ENCODE data around the gene TMEM238. TPM values are rescaled to one million over a fixed set of nuclear protein-coding genes. Genes with fewer than 3 reads are reported as not detected.

Gene TMEM238
- total and polyA plus RNA-seq, 8 donors: 0.48 to 33.9 (median 1.1) TPM

DNA sequence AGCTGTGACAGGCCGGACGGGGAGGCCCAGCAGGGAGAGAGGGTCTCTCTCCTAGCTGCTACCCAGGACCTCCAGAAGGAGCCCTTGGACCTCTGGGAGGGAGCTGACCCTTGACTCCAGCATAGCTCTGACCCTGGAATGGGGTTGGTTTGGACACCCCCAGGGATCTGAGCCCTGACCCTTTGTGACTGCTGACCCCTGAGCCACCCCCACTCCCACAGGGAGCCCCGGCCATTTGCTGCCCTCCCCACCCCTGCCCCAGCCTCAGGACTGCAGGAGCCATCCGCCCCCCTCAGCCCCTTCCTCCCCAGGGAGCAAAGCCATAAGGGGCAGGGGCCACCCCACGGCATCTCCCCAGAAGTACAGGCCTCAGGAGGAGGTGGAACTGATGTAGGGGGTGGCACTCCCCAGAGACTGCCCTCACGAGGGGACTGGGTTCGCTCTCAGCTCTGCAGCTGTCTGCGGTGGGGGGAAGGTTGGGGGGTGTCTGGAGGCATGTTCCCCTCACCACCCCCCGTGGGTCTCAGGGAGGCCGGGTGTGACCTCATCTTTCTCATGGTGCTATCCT lies 36.6 kb downstream of the TMEM238 start:
- no peaks in the 10 kb centered on the region for H3K9me3 ChIP-seq
- H3K27ac ChIP-seq: no peak overlapping the region
- H3K36me3 ChIP-seq: peaks cover 0 to 43% of the 10 kb centered on the region in 2 donors
- H3K27me3 ChIP-seq: peaks cover 10 to 27% of the 10 kb centered on the region in 2 donors
- DNase-seq (no peak), ATAC-seq (no peak)
- intact Hi-C loops (cut with DNase I): no loop called here
- H3K4me3 ChIP-seq: no peak overlapping the region
- no peaks in the 10 kb centered on the region for H3K4me1 ChIP-seq
- TF ChIP-seq, protein P1, sequence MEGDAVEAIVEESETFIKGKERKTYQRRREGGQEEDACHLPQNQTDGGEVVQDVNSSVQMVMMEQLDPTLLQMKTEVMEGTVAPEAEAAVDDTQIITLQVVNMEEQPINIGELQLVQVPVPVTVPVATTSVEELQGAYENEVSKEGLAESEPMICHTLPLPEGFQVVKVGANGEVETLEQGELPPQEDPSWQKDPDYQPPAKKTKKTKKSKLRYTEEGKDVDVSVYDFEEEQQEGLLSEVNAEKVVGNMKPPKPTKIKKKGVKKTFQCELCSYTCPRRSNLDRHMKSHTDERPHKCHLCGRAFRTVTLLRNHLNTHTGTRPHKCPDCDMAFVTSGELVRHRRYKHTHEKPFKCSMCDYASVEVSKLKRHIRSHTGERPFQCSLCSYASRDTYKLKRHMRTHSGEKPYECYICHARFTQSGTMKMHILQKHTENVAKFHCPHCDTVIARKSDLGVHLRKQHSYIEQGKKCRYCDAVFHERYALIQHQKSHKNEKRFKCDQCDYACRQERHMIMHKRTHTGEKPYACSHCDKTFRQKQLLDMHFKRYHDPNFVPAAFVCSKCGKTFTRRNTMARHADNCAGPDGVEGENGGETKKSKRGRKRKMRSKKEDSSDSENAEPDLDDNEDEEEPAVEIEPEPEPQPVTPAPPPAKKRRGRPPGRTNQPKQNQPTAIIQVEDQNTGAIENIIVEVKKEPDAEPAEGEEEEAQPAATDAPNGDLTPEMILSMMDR (IDR thresholded peaks at IDR 0.05): no peak

DNA sequence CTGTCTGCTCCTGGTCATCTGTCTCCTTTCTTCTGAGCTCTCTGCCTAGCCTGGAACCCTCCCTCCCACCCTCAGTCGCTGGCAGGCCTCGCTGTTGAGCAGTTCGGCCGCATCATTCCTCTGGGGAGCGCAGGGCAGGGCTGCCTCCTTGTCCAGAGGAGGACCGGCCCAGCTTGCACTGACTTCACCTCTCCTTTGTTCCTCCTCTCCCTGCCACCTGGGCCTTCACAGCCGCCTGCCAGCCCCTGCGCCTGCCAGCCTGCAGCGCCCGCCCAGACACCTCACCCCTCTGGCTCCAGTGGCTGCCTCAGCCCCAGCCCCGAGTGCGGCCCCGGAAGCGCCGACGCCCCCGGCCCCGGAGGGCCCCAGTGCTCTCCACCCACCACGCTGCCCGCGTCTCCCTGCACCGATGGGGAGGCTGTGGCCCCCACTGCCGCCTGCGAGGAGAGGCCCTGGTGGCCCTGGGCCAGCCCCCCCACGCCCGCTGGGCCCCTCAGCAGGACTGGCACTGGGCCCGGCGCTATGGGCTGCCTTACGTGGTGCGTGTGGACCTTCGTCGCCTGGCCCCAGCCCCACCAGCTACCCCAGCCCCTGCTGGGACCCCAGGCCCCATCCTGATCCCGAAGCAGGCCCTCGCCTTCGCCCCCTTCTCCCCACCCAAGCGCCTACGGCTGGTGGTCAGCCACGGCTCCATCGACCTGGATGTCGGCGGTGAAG lies 37.2 kb downstream of the TMEM238 start:
- peaks cover 3 to 21% of the 10 kb centered on the region in 2 donors for H3K27me3 ChIP-seq
- peaks cover 0 to 48% of the 10 kb centered on the region in 2 donors for H3K36me3 ChIP-seq
- no peaks in the 10 kb centered on the region for H3K9me3 ChIP-seq
- no peak overlapping the region for H3K4me3 ChIP-seq
- H3K4me1 ChIP-seq: no peaks in the 10 kb centered on the region
- DNase-seq (no peak), ATAC-seq (no peak)
- intact Hi-C loops (cut with DNase I): no loop called here
- H3K27ac ChIP-seq: no peak overlapping the region
- TF ChIP-seq, protein P1 (IDR thresholded peaks at IDR 0.05): no peak

DNA sequence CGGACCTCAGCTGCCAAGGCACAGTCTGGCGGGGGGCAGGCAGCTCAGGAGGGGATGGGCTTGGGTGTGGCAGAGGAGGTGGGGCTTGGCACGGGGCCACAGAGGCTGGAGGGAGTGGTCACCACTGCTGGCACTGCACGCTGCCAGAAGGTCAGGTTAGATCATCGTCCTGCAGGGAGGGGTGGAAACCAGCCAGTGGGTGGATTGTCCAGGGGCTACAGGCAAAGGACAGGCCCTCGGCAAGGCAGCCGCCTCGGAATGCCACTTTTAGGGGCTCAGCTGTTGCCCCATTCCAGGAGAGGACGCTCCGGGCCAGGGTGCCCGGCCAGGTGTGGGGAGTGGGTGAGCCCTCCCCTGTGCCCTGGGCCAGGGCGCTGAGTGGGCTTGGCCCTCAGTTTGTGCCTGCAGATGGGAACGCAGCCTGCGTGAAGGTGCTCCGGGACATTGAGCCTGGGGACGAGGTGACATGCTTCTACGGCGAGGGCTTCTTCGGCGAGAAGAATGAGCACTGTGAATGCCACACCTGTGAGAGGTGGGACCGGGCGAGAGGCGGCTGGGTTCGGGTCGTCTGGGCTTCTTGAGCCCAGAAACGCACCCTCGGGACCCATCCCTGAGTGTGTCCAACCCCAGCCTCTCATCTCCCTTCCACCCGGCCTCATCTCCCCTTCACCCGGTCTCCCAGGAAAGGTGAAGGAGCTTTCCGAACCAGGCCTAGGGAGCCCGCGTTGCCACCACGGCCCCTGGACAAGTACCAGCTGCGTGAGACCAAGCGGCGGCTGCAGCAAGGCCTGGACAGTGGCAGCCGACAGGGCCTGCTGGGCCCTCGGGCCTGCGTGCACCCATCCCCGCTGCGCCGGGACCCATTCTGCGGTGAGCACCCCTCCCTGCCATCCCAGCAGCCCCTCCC lies 38.0 kb downstream of the TMEM238 start:
- Histone ChIP-seq H3K36me3 (peaks cover 0 to 49% of the 10 kb centered on the region in 2 donors), H3K27me3 (peaks cover 0 to 13% of the 10 kb centered on the region in 2 donors), H3K4me1 (peaks cover 0 to 6% of the 10 kb centered on the region in 2 donors), H3K4me3 (no peak overlapping the region), H3K9me3 (no peaks in the 10 kb centered on the region), H3K27ac (no peak overlapping the region)
- TF ChIP-seq, protein P1 (IDR thresholded peaks at IDR 0.05): no peak
- DNase-seq (no peak), ATAC-seq (no peak)
- intact Hi-C loops (cut with DNase I): no loop called here

DNA sequence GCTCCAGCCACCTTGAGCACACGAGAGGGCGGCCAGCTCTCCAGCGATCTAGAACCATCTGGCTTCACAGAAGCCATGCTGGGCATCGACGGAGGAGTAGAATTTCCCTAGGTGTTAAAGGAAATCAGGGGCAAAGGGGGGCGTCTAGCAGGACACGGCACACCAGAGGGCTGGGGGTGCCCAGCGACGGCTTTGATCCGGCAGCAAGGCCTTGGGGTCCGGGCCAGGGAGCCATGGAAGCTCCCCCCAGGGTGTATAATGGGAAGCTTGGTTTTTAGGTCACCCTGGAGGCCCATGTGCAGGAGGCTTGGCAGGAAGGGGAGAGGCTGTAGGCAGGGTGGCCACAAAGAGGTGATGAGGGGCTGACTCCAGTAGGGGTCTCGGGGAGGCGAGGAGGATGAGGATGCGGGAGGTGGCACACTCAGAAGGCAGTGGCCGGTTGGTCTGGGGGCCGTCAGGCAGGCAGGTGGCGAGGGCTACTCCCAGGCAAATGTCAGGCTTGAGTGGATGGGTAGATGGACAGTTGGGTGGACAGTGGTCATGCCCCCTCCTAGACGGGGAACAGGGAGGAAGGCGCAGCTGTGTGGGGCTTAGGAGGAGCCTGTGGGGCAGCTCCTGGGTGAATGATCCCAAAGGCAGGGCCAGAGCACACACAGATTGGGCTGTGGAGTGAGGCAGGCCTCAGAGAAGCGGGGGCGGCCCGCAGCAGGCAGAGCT lies 38.8 kb downstream of the TMEM238 start:
- no peak overlapping the region for H3K27ac ChIP-seq
- intact Hi-C loops (cut with DNase I): no loop called here
- TF ChIP-seq, protein P1 (IDR thresholded peaks at IDR 0.05): no peak
- DNase-seq (no peak), ATAC-seq (no peak)
- peaks cover 4 to 14% of the 10 kb centered on the region in 2 donors for H3K4me1 ChIP-seq
- peaks cover 0 to 49% of the 10 kb centered on the region in 2 donors for H3K36me3 ChIP-seq
- H3K27me3 ChIP-seq: peaks cover 0 to 5% of the 10 kb centered on the region in 2 donors
- no peak overlapping the region for H3K4me3 ChIP-seq
- H3K9me3 ChIP-seq: no peaks in the 10 kb centered on the region

Data from left lung (tissue), 10 donors.